ENCODE measurements around the gene RPL13. TPM values are rescaled to one million over a fixed set of nuclear protein-coding genes. Genes with fewer than 3 reads are reported as not detected.

The RPL13 gene
- polyA plus RNA-seq, 3 donors, result 1,251 to 2,437 (median 1,329) TPM

DNA sequence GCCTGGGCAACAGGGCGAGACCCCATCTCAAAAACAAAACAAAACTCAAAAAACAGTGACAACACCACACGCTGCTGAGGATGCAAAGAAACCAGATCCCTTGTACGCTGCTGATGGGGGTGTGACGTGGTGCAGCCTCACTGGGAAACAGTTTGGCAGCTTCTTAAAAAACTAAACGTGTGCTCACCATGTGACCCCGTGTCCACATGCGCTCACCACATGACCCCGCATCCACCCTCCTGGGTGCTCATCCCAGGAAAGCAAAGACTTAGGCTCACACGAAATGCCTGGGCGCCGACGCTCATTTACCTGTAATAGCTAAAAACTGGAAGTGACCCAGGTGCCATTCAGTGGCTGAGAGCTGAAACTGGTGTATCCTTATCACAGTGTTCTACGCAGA lies 19.9 kb upstream of the RPL13 start:
- Mint-ChIP-seq H3K27me3 (ENCODE audit: low read depth in 3 of 3) (no peaks in the 10 kb centered on the region), H3K27ac (peak overlapping the region in 3 of 7 donors; percentile 46 to 61 (median 59)), H3K9me3 (peaks cover 0 to 2% (median 0%) of the 10 kb centered on the region in 7 donors), H3K4me1 (no peaks in the 10 kb centered on the region), H3K36me3 (peaks cover 50 to 78% of the 10 kb centered on the region in 2 donors), H3K4me3 (no peak overlapping the region)
- Histone ChIP-seq H3K4me2 (replicated peaks; ENCODE audit: extremely low read depth, low read length, poor library complexity, severe bottlenecking) (no peak overlapping the region), H3K27ac (ENCODE audit: low read depth in 1 of 2, low read length in 2 of 2) (no peak overlapping the region), H3K4me3 (replicated peaks in 1 of 3; ENCODE audit: low read depth in 2 of 3, low read length in 3 of 3) (no peak overlapping the region), H3K9me3 (replicated peaks in 1 of 2; ENCODE audit: control insufficient read depth in 1 of 2, insufficient read depth in 1 of 2, low read length in 2 of 2) (no peaks in the 10 kb centered on the region), H3K79me2 (ENCODE audit: insufficient read depth, low read length) (no peaks in the 10 kb centered on the region), H3K27me3 (ENCODE audit: control insufficient read depth in 2 of 2, insufficient read depth in 2 of 2, low read length in 2 of 2) (no peaks in the 10 kb centered on the region), H2AFZ (ENCODE audit: insufficient read depth, low read depth, low read length, poor library complexity, severe bottlenecking) (no peak overlapping the region), H4K20me1 (ENCODE audit: insufficient read depth, low read length) (peaks cover 6% of the 10 kb centered on the region), H3K9ac (ENCODE audit: insufficient read depth, low read length, poor library complexity, severe bottlenecking) (no peak overlapping the region), H3K36me3 (replicated peaks in 1 of 2; ENCODE audit: control insufficient read depth in 1 of 2, insufficient read depth in 2 of 2, low read length in 2 of 2) (peaks cover 50 to 70% of the 10 kb centered on the region in 2 donors), H3K4me1 (ENCODE audit: control insufficient read depth in 1 of 2, insufficient read depth in 2 of 2, low read length in 2 of 2) (peaks cover 0 to under 1% of the 10 kb centered on the region in 2 donors)
- TF ChIP-seq, protein P1, sequence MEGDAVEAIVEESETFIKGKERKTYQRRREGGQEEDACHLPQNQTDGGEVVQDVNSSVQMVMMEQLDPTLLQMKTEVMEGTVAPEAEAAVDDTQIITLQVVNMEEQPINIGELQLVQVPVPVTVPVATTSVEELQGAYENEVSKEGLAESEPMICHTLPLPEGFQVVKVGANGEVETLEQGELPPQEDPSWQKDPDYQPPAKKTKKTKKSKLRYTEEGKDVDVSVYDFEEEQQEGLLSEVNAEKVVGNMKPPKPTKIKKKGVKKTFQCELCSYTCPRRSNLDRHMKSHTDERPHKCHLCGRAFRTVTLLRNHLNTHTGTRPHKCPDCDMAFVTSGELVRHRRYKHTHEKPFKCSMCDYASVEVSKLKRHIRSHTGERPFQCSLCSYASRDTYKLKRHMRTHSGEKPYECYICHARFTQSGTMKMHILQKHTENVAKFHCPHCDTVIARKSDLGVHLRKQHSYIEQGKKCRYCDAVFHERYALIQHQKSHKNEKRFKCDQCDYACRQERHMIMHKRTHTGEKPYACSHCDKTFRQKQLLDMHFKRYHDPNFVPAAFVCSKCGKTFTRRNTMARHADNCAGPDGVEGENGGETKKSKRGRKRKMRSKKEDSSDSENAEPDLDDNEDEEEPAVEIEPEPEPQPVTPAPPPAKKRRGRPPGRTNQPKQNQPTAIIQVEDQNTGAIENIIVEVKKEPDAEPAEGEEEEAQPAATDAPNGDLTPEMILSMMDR (IDR thresholded peaks at IDR 0.05), result no peak
- 96% methylated on average over 13 of the region's 13 CpGs for WGBS (ENCODE audit: insufficient coverage)
- DNase-seq, result no peak
- intact Hi-C loops (cut with micrococcal nuclease), result no loop called here

DNA sequence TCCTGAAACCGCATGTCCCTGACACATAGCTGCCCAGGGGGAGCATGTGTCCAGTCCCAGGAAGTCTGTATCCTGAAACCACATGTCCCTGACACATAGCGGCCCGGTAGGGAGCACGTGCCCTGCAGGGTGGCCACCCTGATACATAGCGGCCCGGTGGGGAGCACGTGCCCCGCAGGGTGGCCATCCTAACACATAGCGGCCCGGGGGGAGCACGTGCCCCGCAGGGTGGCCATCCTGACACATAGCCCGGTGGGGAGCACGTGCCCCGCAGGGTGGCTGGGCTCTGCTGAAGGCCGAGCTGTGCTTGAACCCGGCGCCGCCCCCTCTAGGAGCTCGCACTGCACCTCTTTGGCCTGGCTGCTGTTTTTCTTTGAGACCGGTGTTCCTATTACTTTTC lies 18.7 kb upstream of the RPL13 start:
- Histone ChIP-seq H3K36me3 (replicated peaks in 1 of 2; ENCODE audit: control insufficient read depth in 1 of 2, insufficient read depth in 2 of 2, low read length in 2 of 2) (peaks cover 56 to 74% of the 10 kb centered on the region in 2 donors), H3K4me3 (replicated peaks in 1 of 3; ENCODE audit: low read depth in 2 of 3, low read length in 3 of 3) (no peak overlapping the region), H3K4me1 (ENCODE audit: control insufficient read depth in 1 of 2, insufficient read depth in 2 of 2, low read length in 2 of 2) (no peaks in the 10 kb centered on the region), H3K4me2 (replicated peaks; ENCODE audit: extremely low read depth, low read length, poor library complexity, severe bottlenecking) (no peak overlapping the region), H3K9ac (ENCODE audit: insufficient read depth, low read length, poor library complexity, severe bottlenecking) (no peak overlapping the region), H3K79me2 (ENCODE audit: insufficient read depth, low read length) (no peaks in the 10 kb centered on the region), H3K9me3 (replicated peaks in 1 of 2; ENCODE audit: control insufficient read depth in 1 of 2, insufficient read depth in 1 of 2, low read length in 2 of 2) (no peaks in the 10 kb centered on the region), H3K27me3 (ENCODE audit: control insufficient read depth in 2 of 2, insufficient read depth in 2 of 2, low read length in 2 of 2) (no peaks in the 10 kb centered on the region), H3K27ac (ENCODE audit: low read depth in 1 of 2, low read length in 2 of 2) (no peak overlapping the region), H4K20me1 (ENCODE audit: insufficient read depth, low read length) (peaks cover 3% of the 10 kb centered on the region), H2AFZ (ENCODE audit: insufficient read depth, low read depth, low read length, poor library complexity, severe bottlenecking) (no peak overlapping the region)
- H3K4me1 Mint-ChIP-seq, result no peaks in the 10 kb centered on the region
- H3K36me3 Mint-ChIP-seq, result peaks cover 57 to 82% of the 10 kb centered on the region in 2 donors
- TF ChIP-seq, protein P1 (IDR thresholded peaks at IDR 0.05), result no peak
- no peak overlapping the region for H3K4me3 Mint-ChIP-seq
- peak overlapping the region in 2 of 7 donors; percentile 31 to 46 for H3K27ac Mint-ChIP-seq
- intact Hi-C loops (cut with micrococcal nuclease), result no loop called here
- H3K9me3 Mint-ChIP-seq, result peaks cover 0 to 2% (median 0%) of the 10 kb centered on the region in 7 donors
- no peak for DNase-seq
- WGBS (ENCODE audit: insufficient coverage), result 97% methylated on average over 21 of the region's 21 CpGs
- H3K27me3 Mint-ChIP-seq (ENCODE audit: low read depth in 3 of 3), result no peaks in the 10 kb centered on the region
